Mononuclear cell (primary cell): ENCODE data around the gene TCL1A. TPM values are rescaled to one million over a fixed set of nuclear protein-coding genes. Genes with fewer than 3 reads are reported as not detected.

Experiments
- H3K27me3 ChIP-seq: 2 replicates; pipeline ENCODE4 v1.6.0; 2011; ENCODE audit warnings: low read length, control low read depth; ENCODE audit not compliant: insufficient read depth
- H3K4me1 ChIP-seq: 2 replicates; pipeline ENCODE4 v1.5.1; 2011; ENCODE audit warnings: mild to moderate bottlenecking, low read length, control low read depth; ENCODE audit not compliant: insufficient read depth
- H3K4me3 ChIP-seq: 2 replicates; pipeline ENCODE4 v1.5.1; 2011; ENCODE audit warnings: mild to moderate bottlenecking, low read length, moderate library complexity
- H3K9me3 ChIP-seq: 2 replicates; pipeline ENCODE4 v1.5.1; 2011; ENCODE audit warnings: low read depth, mild to moderate bottlenecking, control low read depth, low read length
- total RNA-seq: library from RNA; depleted of rRNA; stranded (reverse); fragments of >200 nt; gene quantifications from one replicate; pipeline ENCODE4 v1.2.3, GENCODE V29; 2012

Gene TCL1A
- total RNA-seq, 1 donor: 3.0 TPM

- Histone ChIP-seq H3K4me1 (peaks cover 11% of the 10 kb centered on the region), H3K4me3 (no peak overlapping the region), H3K27me3 (no peaks in the 10 kb centered on the region), H3K9me3 (no peaks in the 10 kb centered on the region)
Observed at GRCh38 chr14:95725685-95726336, 11.9 kb upstream of the TCL1A start.

GRCh38 chr14:95722525-95723190 is 8.7 kb upstream of the TCL1A start:
- Histone ChIP-seq H3K9me3 (no peaks in the 10 kb centered on the region), H3K4me1 (peaks cover 7% of the 10 kb centered on the region), H3K4me3 (no peak overlapping the region), H3K27me3 (no peaks in the 10 kb centered on the region)

- Histone ChIP-seq H3K4me1 (peaks cover 7% of the 10 kb centered on the region), H3K27me3 (peaks cover 9% of the 10 kb centered on the region), H3K9me3 (no peaks in the 10 kb centered on the region), H3K4me3 (peak overlapping the region; percentile 52)
Observed at GRCh38 chr14:95712398-95712797, 1.5 kb downstream of the TCL1A start.

GRCh38 chr14:95711476-95712176 is 2.3 kb downstream of the TCL1A start:
- H3K4me3 ChIP-seq: peak overlapping the region; percentile 52
- peaks cover 9% of the 10 kb centered on the region for H3K4me1 ChIP-seq
- H3K27me3 ChIP-seq: peaks cover 9% of the 10 kb centered on the region
- H3K9me3 ChIP-seq: no peaks in the 10 kb centered on the region

GRCh38 chr14:95710106-95710505 is 3.8 kb downstream of the TCL1A start:
- Histone ChIP-seq H3K9me3 (no peaks in the 10 kb centered on the region), H3K4me3 (no peak overlapping the region), H3K27me3 (peaks cover 7% of the 10 kb centered on the region), H3K4me1 (peaks cover 9% of the 10 kb centered on the region)

GRCh38 chr14:95707327-95707726 is 6.6 kb downstream of the TCL1A start:
- Histone ChIP-seq H3K4me1 (peaks cover 9% of the 10 kb centered on the region), H3K4me3 (no peak overlapping the region), H3K9me3 (no peaks in the 10 kb centered on the region), H3K27me3 (no peaks in the 10 kb centered on the region)

- H3K4me1 ChIP-seq: peaks cover 9% of the 10 kb centered on the region
- H3K4me3 ChIP-seq: no peak overlapping the region
- H3K9me3 ChIP-seq: no peaks in the 10 kb centered on the region
- H3K27me3 ChIP-seq: no peaks in the 10 kb centered on the region
Observed at GRCh38 chr14:95705518-95705917, 8.4 kb downstream of the TCL1A start.

GRCh38 chr14:95703805-95704204 is 10.1 kb downstream of the TCL1A start:
- Histone ChIP-seq H3K27me3 (no peaks in the 10 kb centered on the region), H3K4me3 (no peak overlapping the region), H3K4me1 (peaks cover 6% of the 10 kb centered on the region), H3K9me3 (no peaks in the 10 kb centered on the region)

- Histone ChIP-seq H3K27me3 (no peaks in the 10 kb centered on the region), H3K4me3 (no peak overlapping the region), H3K9me3 (no peaks in the 10 kb centered on the region), H3K4me1 (peaks cover 6% of the 10 kb centered on the region)
Observed at GRCh38 chr14:95703341-95703740, 10.6 kb downstream of the TCL1A start.

GRCh38 chr14:95701846-95702221 is 12.1 kb downstream of the TCL1A start:
- no peaks in the 10 kb centered on the region for H3K27me3 ChIP-seq
- no peak overlapping the region for H3K4me3 ChIP-seq
- H3K4me1 ChIP-seq: no peaks in the 10 kb centered on the region
- H3K9me3 ChIP-seq: no peaks in the 10 kb centered on the region

GRCh38 chr14:95700221-95700976 is 13.5 kb downstream of the TCL1A start:
- Histone ChIP-seq H3K9me3 (no peaks in the 10 kb centered on the region), H3K27me3 (no peaks in the 10 kb centered on the region), H3K4me3 (no peak overlapping the region), H3K4me1 (peaks cover 2% of the 10 kb centered on the region)

GRCh38 chr14:95699412-95699811 is 14.5 kb downstream of the TCL1A start:
- peaks cover 8% of the 10 kb centered on the region for H3K4me1 ChIP-seq
- H3K4me3 ChIP-seq: no peak overlapping the region
- H3K27me3 ChIP-seq: no peaks in the 10 kb centered on the region
- H3K9me3 ChIP-seq: no peaks in the 10 kb centered on the region

- no peaks in the 10 kb centered on the region for H3K27me3 ChIP-seq
- H3K9me3 ChIP-seq: no peaks in the 10 kb centered on the region
- H3K4me1 ChIP-seq: peaks cover 12% of the 10 kb centered on the region
- H3K4me3 ChIP-seq: no peak overlapping the region
Observed at GRCh38 chr14:95698287-95698686, 15.6 kb downstream of the TCL1A start.

- Histone ChIP-seq H3K27me3 (no peaks in the 10 kb centered on the region), H3K4me3 (no peak overlapping the region), H3K4me1 (peaks cover 15% of the 10 kb centered on the region), H3K9me3 (no peaks in the 10 kb centered on the region)
Observed at GRCh38 chr14:95697764-95698163, 16.2 kb downstream of the TCL1A start.

GRCh38 chr14:95696741-95697140 is 17.2 kb downstream of the TCL1A start:
- H3K9me3 ChIP-seq: no peaks in the 10 kb centered on the region
- peaks cover 16% of the 10 kb centered on the region for H3K4me1 ChIP-seq
- H3K4me3 ChIP-seq: no peak overlapping the region
- no peaks in the 10 kb centered on the region for H3K27me3 ChIP-seq
